GM18517 (cell line): ENCODE measurements around the gene ADCY6.

Experiments
- ATAC-seq: cut with Tn5 transposase; IDR thresholded peaks from one replicate; pipeline ENCODE4 v1.9.1; 2021; ENCODE audit warnings: mild to moderate bottlenecking, moderate library complexity; ENCODE audit not compliant: unreplicated experiment

The ADCY6 gene

GRCh38 chr12:48816143-48816854 is 27.4 kb upstream of the ADCY6 start:
- ATAC-seq = no peak

GRCh38 chr12:48815126-48816110 is 26.5 kb upstream of the ADCY6 start:
- ATAC-seq = no peak

- ATAC-seq = peak; percentile 63
Observed at GRCh38 chr12:48814262-48815125, 25.6 kb upstream of the ADCY6 start.

- no peak for ATAC-seq
Observed at GRCh38 chr12:48813465-48814261, 24.8 kb upstream of the ADCY6 start.

GRCh38 chr12:48812389-48812788 is 23.5 kb upstream of the ADCY6 start:
- ATAC-seq = no peak

- no peak for ATAC-seq
Observed at GRCh38 chr12:48811437-48812090, 22.7 kb upstream of the ADCY6 start.

- no peak for ATAC-seq
Observed at GRCh38 chr12:48810903-48811431, 22.1 kb upstream of the ADCY6 start.

GRCh38 chr12:48807981-48808380 is 19.1 kb upstream of the ADCY6 start:
- ATAC-seq = no peak

GRCh38 chr12:48803675-48804074 is 14.8 kb upstream of the ADCY6 start:
- no peak for ATAC-seq

GRCh38 chr12:48800971-48801370 is 12.1 kb upstream of the ADCY6 start:
- no peak for ATAC-seq

GRCh38 chr12:48800457-48800856 is 11.6 kb upstream of the ADCY6 start:
- ATAC-seq = no peak

GRCh38 chr12:48796976-48797375 is 8.1 kb upstream of the ADCY6 start:
- no peak for ATAC-seq

GRCh38 chr12:48795550-48796455 is 6.9 kb upstream of the ADCY6 start:
- no peak for ATAC-seq

- no peak for ATAC-seq
Observed at GRCh38 chr12:48794870-48795269, 6.0 kb upstream of the ADCY6 start.

GRCh38 chr12:48793696-48794095 is 4.8 kb upstream of the ADCY6 start:
- no peak for ATAC-seq

- ATAC-seq = no peak
Observed at GRCh38 chr12:48789858-48790326, 1.0 kb upstream of the ADCY6 start.

- no peak for ATAC-seq
Observed at GRCh38 chr12:48788524-48788853, 400 bp downstream of the ADCY6 start.

- no peak for ATAC-seq
Observed at GRCh38 chr12:48787791-48788523, 932 bp downstream of the ADCY6 start.
